Osteocyte (in vitro differentiated cells): ENCODE measurements around the gene ERCC4. TPM values are rescaled to one million over a fixed set of nuclear protein-coding genes. Genes with fewer than 3 reads are reported as not detected.
A peak's percentile ranks its signal among the peaks of the same experiment; 100 is the strongest.

Source experiments
- DNase-seq: peaks from one replicate; pipeline ENCODE4 v3.0.0; 2021; ENCODE audit warnings: mixed read lengths; ENCODE audit not compliant: unreplicated experiment; ENCODE audit errors: extremely low spot score
- H3K27ac Mint-ChIP-seq: one replicate; pipeline ENCODE4 v1.8.0; 2021; ENCODE audit warnings: mild to moderate bottlenecking, mixed read lengths; ENCODE audit not compliant: unreplicated experiment
- H3K27me3 Mint-ChIP-seq: one replicate; pipeline ENCODE4 v1.8.0; 2021; ENCODE audit warnings: mixed read lengths; ENCODE audit not compliant: unreplicated experiment
- H3K36me3 Mint-ChIP-seq: one replicate; pipeline ENCODE4 v1.8.0; 2021; ENCODE audit warnings: mixed read lengths; ENCODE audit not compliant: unreplicated experiment
- H3K4me1 Mint-ChIP-seq: one replicate; pipeline ENCODE4 v1.8.0; 2021; ENCODE audit warnings: mixed read lengths; ENCODE audit not compliant: unreplicated experiment
- H3K4me3 Mint-ChIP-seq: one replicate; pipeline ENCODE4 v1.8.0; 2021; ENCODE audit warnings: mild to moderate bottlenecking, moderate library complexity, mixed read lengths; ENCODE audit not compliant: unreplicated experiment
- H3K9me3 Mint-ChIP-seq: one replicate; pipeline ENCODE4 v1.8.0; 2021; ENCODE audit warnings: mixed read lengths; ENCODE audit not compliant: unreplicated experiment
- CTCF ChIP-seq: fragments of 200-600 bp; sonication (generic); IDR thresholded peaks from 2 replicates; pipeline ENCODE4 v1.5.0; 2021; ENCODE audit warnings: antibody characterized with exemption, mild to moderate bottlenecking, moderate library complexity
- total RNA-seq: library from RNA; stranded (reverse); gene quantifications from 2 replicates; pipeline ENCODE4 v1.2.1, GENCODE V29; 2021

Gene ERCC4
- total RNA-seq, 1 donor from 2014 or later: 16.0 TPM

- DNase-seq: no peak
- Mint-ChIP-seq H3K9me3 (no peaks in the 10 kb centered on the region), H3K4me3 (no peak overlapping the region), H3K27ac (no peak overlapping the region), H3K4me1 (peaks cover 19% of the 10 kb centered on the region), H3K36me3 (peaks cover 19% of the 10 kb centered on the region), H3K27me3 (no peaks in the 10 kb centered on the region)
- TF ChIP-seq CTCF: no peak
Measured at GRCh38 chr16:13951611-13952010, 31.7 kb downstream of the ERCC4 start.

GRCh38 chr16:13953501-13953900 lies 33.5 kb downstream of the ERCC4 start:
- Mint-ChIP-seq H3K27ac (no peak overlapping the region), H3K4me3 (no peak overlapping the region), H3K4me1 (peaks cover 37% of the 10 kb centered on the region), H3K36me3 (peaks cover 11% of the 10 kb centered on the region), H3K9me3 (no peaks in the 10 kb centered on the region), H3K27me3 (no peaks in the 10 kb centered on the region)
- no peak for TF ChIP-seq CTCF
- no peak for DNase-seq

GRCh38 chr16:13956635-13957196 lies 36.8 kb downstream of the ERCC4 start:
- Mint-ChIP-seq H3K4me3 (no peak overlapping the region), H3K27ac (peak overlapping the region; percentile 95), H3K9me3 (no peaks in the 10 kb centered on the region), H3K36me3 (no peaks in the 10 kb centered on the region), H3K4me1 (peaks cover 60% of the 10 kb centered on the region), H3K27me3 (no peaks in the 10 kb centered on the region)
- no peak for DNase-seq
- no peak for TF ChIP-seq CTCF

GRCh38 chr16:13957197-13958078 lies 37.5 kb downstream of the ERCC4 start:
- peak overlapping the region; percentile 34 for H3K4me3 Mint-ChIP-seq
- no peaks in the 10 kb centered on the region for H3K36me3 Mint-ChIP-seq

More at GRCh38 chr16:13957197-13958078, 37.5 kb downstream of the ERCC4 start:
- no peak for TF ChIP-seq CTCF
- Mint-ChIP-seq H3K27me3 (no peaks in the 10 kb centered on the region), H3K27ac (peak overlapping the region; percentile 95), H3K9me3 (no peaks in the 10 kb centered on the region), H3K4me1 (peaks cover 60% of the 10 kb centered on the region)
- DNase-seq: no peak
